ENCODE data around the gene TMEM253.

DNA sequence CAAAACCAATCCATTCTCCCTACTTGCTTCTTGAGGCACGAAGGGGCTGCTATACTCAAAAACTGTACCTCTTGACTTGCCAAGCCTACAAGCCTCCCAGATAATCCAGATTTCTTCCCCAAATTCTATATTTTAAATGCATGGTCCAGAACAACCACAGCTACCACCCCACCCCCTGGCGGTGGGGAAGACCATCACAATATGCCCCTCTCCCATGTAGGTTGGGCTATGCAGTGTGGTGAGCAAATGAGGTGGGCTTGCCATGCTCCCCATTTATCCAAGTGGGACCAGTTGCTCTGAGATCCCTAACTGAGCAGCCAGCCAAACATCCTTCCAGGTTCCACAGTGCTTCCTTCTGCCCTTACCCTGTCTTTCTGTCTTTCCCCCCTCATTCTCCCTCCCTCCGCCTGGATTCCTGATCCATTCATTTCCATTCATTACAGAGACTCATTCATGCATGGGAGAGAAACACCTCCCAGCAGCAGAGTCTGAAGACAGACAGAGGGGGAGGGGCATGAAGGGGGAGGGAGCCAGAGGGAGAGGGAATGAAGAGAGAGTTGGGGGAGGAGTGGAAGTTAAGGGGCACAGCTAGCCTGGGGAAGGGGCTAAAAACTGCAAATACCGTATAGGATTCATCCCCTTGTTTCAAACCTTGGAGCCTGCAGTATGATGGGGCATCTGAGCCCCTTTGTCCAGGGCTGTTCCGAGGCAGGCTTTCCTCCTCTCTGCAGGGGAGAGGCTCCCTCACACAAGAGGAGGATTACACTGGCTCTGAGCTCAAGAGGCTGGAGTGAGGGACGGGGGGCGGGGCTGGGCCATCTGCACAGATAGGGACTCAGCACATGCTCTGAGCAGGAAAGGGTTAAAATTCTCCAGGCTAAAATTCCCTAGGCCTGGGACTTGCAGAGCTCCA, 6.8 kb upstream of the TMEM253 start:
- TF ChIP-seq, protein P1, sequence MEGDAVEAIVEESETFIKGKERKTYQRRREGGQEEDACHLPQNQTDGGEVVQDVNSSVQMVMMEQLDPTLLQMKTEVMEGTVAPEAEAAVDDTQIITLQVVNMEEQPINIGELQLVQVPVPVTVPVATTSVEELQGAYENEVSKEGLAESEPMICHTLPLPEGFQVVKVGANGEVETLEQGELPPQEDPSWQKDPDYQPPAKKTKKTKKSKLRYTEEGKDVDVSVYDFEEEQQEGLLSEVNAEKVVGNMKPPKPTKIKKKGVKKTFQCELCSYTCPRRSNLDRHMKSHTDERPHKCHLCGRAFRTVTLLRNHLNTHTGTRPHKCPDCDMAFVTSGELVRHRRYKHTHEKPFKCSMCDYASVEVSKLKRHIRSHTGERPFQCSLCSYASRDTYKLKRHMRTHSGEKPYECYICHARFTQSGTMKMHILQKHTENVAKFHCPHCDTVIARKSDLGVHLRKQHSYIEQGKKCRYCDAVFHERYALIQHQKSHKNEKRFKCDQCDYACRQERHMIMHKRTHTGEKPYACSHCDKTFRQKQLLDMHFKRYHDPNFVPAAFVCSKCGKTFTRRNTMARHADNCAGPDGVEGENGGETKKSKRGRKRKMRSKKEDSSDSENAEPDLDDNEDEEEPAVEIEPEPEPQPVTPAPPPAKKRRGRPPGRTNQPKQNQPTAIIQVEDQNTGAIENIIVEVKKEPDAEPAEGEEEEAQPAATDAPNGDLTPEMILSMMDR (IDR thresholded peaks at IDR 0.05; ENCODE audit: insufficient read depth, low read length, poor library complexity, severe bottlenecking): no peak
- no peak for TF ChIP-seq EZH2phosphoT487 (conservative IDR thresholded peaks at IDR 0.05; ENCODE audit: low read length)

Measured in SU-DHL-6 (cell line).